C4-2B (cell line): Measurements from ENCODE around the gene GHR.

Experiments
- CTCF ChIP-seq: fragments of 450-650 bp; conservative IDR thresholded peaks from 2 replicates; pipeline ENCODE4 v1.5.1; 2017; ENCODE audit warnings: mild to moderate bottlenecking
- ZFX ChIP-seq: fragments of 450-650 bp; IDR thresholded peaks from 2 replicates; pipeline ENCODE4 v1.6.1; 2017

- TF ChIP-seq CTCF = no peak
- no peak for TF ChIP-seq ZFX
Observed at GRCh38 chr5:42597318-42597937, 174.2 kb downstream of the GHR start.
